Neuronal stem cell (in vitro differentiated cells): ENCODE measurements around the gene DTNBP1.

Experiments
- DNase-seq: peaks from one replicate; pipeline ENCODE4 v3.0.0-alpha.2; 2013; ENCODE audit warnings: low spot score
- H2AFZ ChIP-seq: one replicate; pipeline ENCODE4 v1.6.1; 2013; ENCODE audit warnings: mild to moderate bottlenecking, low read length, inconsistent platforms
- H2AK5ac ChIP-seq: 2 replicates; pipeline ENCODE4 v1.6.1; 2013; ENCODE audit warnings: low read depth, mild to moderate bottlenecking, inconsistent platforms, low read length, moderate library complexity, mixed read lengths
- H2BK120ac ChIP-seq: 2 replicates; pipeline ENCODE4 v1.6.1; 2013; ENCODE audit warnings: low read depth, mild to moderate bottlenecking, inconsistent platforms, low read length, moderate library complexity, mixed read lengths
- H2BK12ac ChIP-seq: one replicate; pipeline ENCODE4 v1.6.1; 2013; ENCODE audit warnings: low read length, inconsistent platforms
- H2BK15ac ChIP-seq: 2 replicates; pipeline ENCODE4 v1.6.1; 2013; ENCODE audit warnings: mild to moderate bottlenecking, low read length, inconsistent platforms, mixed read lengths
- H2BK5ac ChIP-seq: one replicate; pipeline ENCODE4 v1.6.1; 2013; ENCODE audit warnings: inconsistent platforms, mild to moderate bottlenecking, low read length, moderate library complexity
- H3K14ac ChIP-seq: one replicate; pipeline ENCODE4 v1.6.1; 2013; ENCODE audit warnings: low read length, inconsistent platforms
- H3K18ac ChIP-seq: 2 replicates; pipeline ENCODE4 v1.6.1; 2013; ENCODE audit warnings: low read length, inconsistent platforms
- H3K23ac ChIP-seq: 2 replicates; pipeline ENCODE4 v1.6.1; 2013; ENCODE audit warnings: low read depth, mild to moderate bottlenecking, mixed read lengths, low read length, inconsistent platforms; ENCODE audit not compliant: poor library complexity
- H3K27ac ChIP-seq: replicated peaks from 3 replicates; pipeline ENCODE4 v1.5.1; 2013; ENCODE audit warnings: low read length, inconsistent platforms
- H3K27me3 ChIP-seq, 3 experiments: 2 replicates each; pipeline ENCODE4 v1.6.1; 2013; ENCODE audit warnings: low read length in 3 of 3, mild to moderate bottlenecking in 2 of 3, inconsistent platforms in 1 of 3, low read depth in 1 of 3, mixed read lengths in 1 of 3, moderate library complexity in 1 of 3; ENCODE audit not compliant: control insufficient read depth in 3 of 3, insufficient read depth in 3 of 3
- H3K36me3 ChIP-seq, 2 donors: replicated peaks in 1 of 2; 2 replicates each; pipeline ENCODE4 v1.6.1; 2013; ENCODE audit warnings: low read length in 2 of 2; ENCODE audit not compliant: control insufficient read depth in 2 of 2, insufficient read depth in 2 of 2
- H3K4ac ChIP-seq: 2 replicates; pipeline ENCODE4 v1.6.1; 2013; ENCODE audit warnings: inconsistent platforms, mild to moderate bottlenecking, low read length, moderate library complexity
- H3K4me1 ChIP-seq, 2 donors: 1 replicate in 1 of 2; 2 replicates in 1 of 2; pipeline ENCODE4 v1.6.1; 2013; ENCODE audit warnings: low read length in 2 of 2, low read depth in 1 of 2; ENCODE audit not compliant: control insufficient read depth in 2 of 2, insufficient read depth in 1 of 2
- H3K4me2 ChIP-seq: one replicate; pipeline ENCODE4 v1.6.1; 2013; ENCODE audit warnings: mild to moderate bottlenecking, low read length, inconsistent platforms; ENCODE audit not compliant: insufficient read depth, poor library complexity, severe bottlenecking
- H3K4me3 ChIP-seq, 2 donors: 2 replicates each; pipeline ENCODE4 v1.5.1; 2013; ENCODE audit warnings: low read length in 2 of 2, mild to moderate bottlenecking in 2 of 2, inconsistent platforms in 1 of 2, moderate library complexity in 1 of 2
- H3K79me1 ChIP-seq: one replicate; pipeline ENCODE4 v1.6.1; 2013; ENCODE audit warnings: low read depth, mild to moderate bottlenecking, inconsistent platforms, low read length, moderate library complexity
- H3K9ac ChIP-seq: one replicate; pipeline ENCODE4 v1.6.1; 2013; ENCODE audit warnings: mild to moderate bottlenecking, low read depth, low read length, inconsistent platforms; ENCODE audit not compliant: poor library complexity
- H3K9me3 ChIP-seq, 2 donors: replicated peaks in 1 of 2; 2 replicates each; pipeline versions ENCODE3 to v1.6.1; 2013; ENCODE audit warnings: low read length in 2 of 2, mild to moderate bottlenecking in 2 of 2, inconsistent platforms in 1 of 2, low read depth in 1 of 2, mixed read lengths in 1 of 2, moderate library complexity in 1 of 2; ENCODE audit not compliant: control insufficient read depth in 2 of 2, insufficient read depth in 1 of 2
- H4K8ac ChIP-seq: one replicate; pipeline ENCODE4 v1.6.1; 2013; ENCODE audit warnings: low read depth, mild to moderate bottlenecking, inconsistent platforms, low read length, moderate library complexity
- H4K91ac ChIP-seq: one replicate; pipeline ENCODE4 v1.6.1; 2013; ENCODE audit warnings: low read length, low read depth, mild to moderate bottlenecking, inconsistent platforms; ENCODE audit not compliant: poor library complexity
- WGBS, 2 donors: extraction: QIAGEN DNeasy Blood & Tissue Kit; methylation state at CpG; one replicate each; pipeline ENCODE4 v1.1.7; 2013; ENCODE audit warnings: missing lambda C conversion rate in 2 of 2, mixed read lengths in 1 of 2; ENCODE audit not compliant: insufficient read length in 2 of 2, insufficient replicate concordance in 1 of 2; ENCODE audit errors: extremely low coverage in 2 of 2; 5-methylcytosine and 5-hydroxymethylcytosine counted together

DTNBP1 gene

DNA sequence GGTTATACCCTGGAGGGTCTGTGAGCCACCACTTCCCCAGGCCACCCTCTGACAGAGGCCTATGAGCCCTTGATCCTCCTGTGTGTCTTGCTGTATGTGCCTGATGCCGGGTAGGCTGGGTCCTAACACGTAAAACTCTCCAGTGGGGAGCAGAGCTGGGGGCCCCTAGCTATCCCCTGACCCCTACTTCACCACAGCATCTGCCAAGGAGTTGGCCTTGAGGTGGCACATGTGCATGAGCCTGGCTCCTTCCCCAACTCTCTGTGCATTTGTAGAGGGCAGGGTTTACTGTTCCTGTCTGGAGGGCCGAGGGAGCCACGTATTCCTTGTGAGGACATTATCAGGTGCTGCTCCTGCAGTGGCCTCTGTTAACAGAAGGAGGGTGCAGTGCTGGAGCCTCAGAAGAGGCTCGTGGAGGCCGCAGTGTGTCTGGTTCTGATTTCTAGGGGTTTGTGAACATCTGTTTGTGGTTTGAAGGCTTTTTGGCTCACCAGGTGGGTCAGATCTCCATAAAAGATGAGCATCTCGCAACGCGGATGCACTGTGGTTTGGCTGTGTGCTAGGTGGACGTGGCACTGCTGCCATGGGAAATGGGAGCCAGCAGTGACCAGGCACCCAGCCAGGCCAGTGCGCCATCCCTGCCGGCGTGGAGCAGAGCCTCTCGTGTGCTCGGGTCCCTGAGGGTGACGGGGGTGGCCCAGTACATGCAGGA is 152.1 kb downstream of the DTNBP1 start:
- Histone ChIP-seq H3K9me3 (no peaks in the 10 kb centered on the region), H2AFZ (no peak overlapping the region), H3K18ac (no peak overlapping the region), H2BK15ac (no peak overlapping the region), H3K14ac (no peak overlapping the region), H3K4me1 (no peaks in the 10 kb centered on the region), H4K8ac (no peak overlapping the region), H3K9ac (no peak overlapping the region), H3K79me1 (peaks cover 21% of the 10 kb centered on the region), H2AK5ac (no peak overlapping the region), H2BK5ac (peak overlapping the region; percentile 45), H4K91ac (no peak overlapping the region), H3K23ac (no peak overlapping the region), H3K27me3 (no peaks in the 10 kb centered on the region), H3K4ac (no peak overlapping the region), H3K27ac (no peak overlapping the region), H2BK12ac (no peak overlapping the region), H3K4me2 (no peak overlapping the region), H3K4me3 (no peak overlapping the region), H2BK120ac (no peak overlapping the region), H3K36me3 (peaks cover 56 to 100% of the 10 kb centered on the region in 2 donors)
- no CpG with 5 or more reads among the region's 16 CpGs for WGBS, 2 donors
- no peak for DNase-seq

- H3K4me2 ChIP-seq, result no peak overlapping the region
- no peak overlapping the region for H2BK15ac ChIP-seq
- no peak overlapping the region for H2AFZ ChIP-seq
- no peak overlapping the region for H3K4ac ChIP-seq
- no peak overlapping the region for H2BK12ac ChIP-seq
- peak overlapping the region; percentile 45 for H2BK5ac ChIP-seq
- no peak overlapping the region for H3K23ac ChIP-seq
- H3K9me3 ChIP-seq, result no peaks in the 10 kb centered on the region
- H3K4me3 ChIP-seq, result no peak overlapping the region
- H3K14ac ChIP-seq, result no peak overlapping the region
- H3K18ac ChIP-seq, result peak overlapping the region; percentile 67
- no peak overlapping the region for H2BK120ac ChIP-seq
- no peak for DNase-seq
- H4K8ac ChIP-seq, result no peak overlapping the region
- no peaks in the 10 kb centered on the region for H3K27me3 ChIP-seq
- H4K91ac ChIP-seq, result no peak overlapping the region
- no peak overlapping the region for H2AK5ac ChIP-seq
- H3K27ac ChIP-seq, result no peak overlapping the region
- peaks cover 59 to 100% of the 10 kb centered on the region in 2 donors for H3K36me3 ChIP-seq
- H3K79me1 ChIP-seq, result peaks cover 25% of the 10 kb centered on the region
- no CpG with 5 or more reads among the region's 6 CpGs for WGBS, 2 donors
- H3K9ac ChIP-seq, result no peak overlapping the region
- H3K4me1 ChIP-seq, result no peaks in the 10 kb centered on the region
These were observed 152.7 kb downstream of the DTNBP1 start for GRCh38 chr6:15510121-15510520.

DNA sequence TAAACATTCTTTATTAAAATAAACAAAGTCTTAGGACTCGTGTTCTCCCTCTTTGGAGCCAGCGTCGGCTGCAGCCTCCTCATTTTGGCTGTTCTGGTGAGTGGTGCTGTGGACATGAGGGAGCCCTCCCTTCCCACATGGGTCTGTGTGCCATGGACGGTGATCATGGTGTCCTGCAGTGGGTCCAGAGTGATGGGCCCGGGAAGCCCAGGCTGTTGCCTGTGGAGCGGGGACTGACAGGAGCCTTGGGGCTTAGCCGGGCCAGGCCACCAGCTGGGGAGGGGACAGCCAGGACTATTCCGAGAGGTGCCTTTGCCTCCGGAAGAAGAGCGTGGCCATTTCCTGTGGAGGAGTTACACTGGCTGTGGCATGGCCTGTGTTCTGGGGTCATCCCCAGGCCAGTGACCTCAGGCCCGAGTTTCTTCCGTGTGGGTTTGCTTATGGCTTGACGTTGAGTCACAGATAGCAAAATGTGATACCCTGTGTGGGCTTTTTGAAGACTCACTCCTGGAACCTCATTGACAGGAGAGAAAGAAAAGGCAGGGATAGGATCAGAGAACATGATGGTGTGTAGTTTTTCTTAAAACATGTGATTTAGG is 153.4 kb downstream of the DTNBP1 start:
- no peaks in the 10 kb centered on the region for H3K9me3 ChIP-seq
- no peak overlapping the region for H3K27ac ChIP-seq
- no peak overlapping the region for H4K91ac ChIP-seq
- H3K9ac ChIP-seq, result no peak overlapping the region
- no CpG with 5 or more reads among the region's 13 CpGs for WGBS, 2 donors
- DNase-seq, result no peak
- no peak overlapping the region for H3K18ac ChIP-seq
- H2AFZ ChIP-seq, result no peak overlapping the region
- H3K4me2 ChIP-seq, result no peak overlapping the region
- no peak overlapping the region for H2BK15ac ChIP-seq
- no peak overlapping the region for H2BK120ac ChIP-seq
- peaks cover 25% of the 10 kb centered on the region for H3K79me1 ChIP-seq
- no peaks in the 10 kb centered on the region for H3K4me1 ChIP-seq
- H2AK5ac ChIP-seq, result no peak overlapping the region
- no peak overlapping the region for H4K8ac ChIP-seq
- no peak overlapping the region for H3K4me3 ChIP-seq
- H3K27me3 ChIP-seq, result no peaks in the 10 kb centered on the region
- H3K4ac ChIP-seq, result no peak overlapping the region
- peaks cover 57 to 100% of the 10 kb centered on the region in 2 donors for H3K36me3 ChIP-seq
- no peak overlapping the region for H2BK12ac ChIP-seq
- H3K23ac ChIP-seq, result no peak overlapping the region
- no peak overlapping the region for H2BK5ac ChIP-seq
- H3K14ac ChIP-seq, result no peak overlapping the region

DNA sequence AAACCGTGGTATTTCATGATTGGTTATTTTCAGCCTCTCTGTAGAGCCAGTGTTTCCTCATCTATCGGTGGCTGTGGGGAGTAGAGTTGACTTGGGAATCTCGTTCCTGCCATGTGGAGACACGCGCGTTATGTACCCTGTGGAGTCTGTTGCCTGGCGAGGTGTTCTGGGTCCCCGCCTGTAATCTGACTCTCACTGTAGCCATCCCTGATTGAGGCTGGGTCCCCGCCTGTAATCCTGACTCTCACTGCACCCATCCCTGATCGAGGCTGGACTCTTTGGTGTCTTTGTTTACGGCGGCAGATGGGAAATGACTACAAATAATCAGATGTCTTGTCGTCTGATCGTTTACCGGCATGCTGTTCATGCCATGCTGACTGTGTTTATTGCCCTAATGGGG is 153.9 kb downstream of the DTNBP1 start:
- no peak overlapping the region for H3K9ac ChIP-seq
- H2BK12ac ChIP-seq, result no peak overlapping the region
- no CpG with 5 or more reads among the region's 15 CpGs for WGBS, 2 donors
- H3K4ac ChIP-seq, result no peak overlapping the region
- H3K27ac ChIP-seq, result no peak overlapping the region
- no peak overlapping the region for H3K23ac ChIP-seq
- H2BK120ac ChIP-seq, result no peak overlapping the region
- H3K14ac ChIP-seq, result no peak overlapping the region
- H3K4me1 ChIP-seq, result no peaks in the 10 kb centered on the region
- H3K9me3 ChIP-seq, result no peaks in the 10 kb centered on the region
- no peak for DNase-seq
- no peak overlapping the region for H3K18ac ChIP-seq
- peaks cover 21% of the 10 kb centered on the region for H3K79me1 ChIP-seq
- H3K4me3 ChIP-seq, result no peak overlapping the region
- H2BK15ac ChIP-seq, result no peak overlapping the region
- H2AFZ ChIP-seq, result no peak overlapping the region
- H4K8ac ChIP-seq, result no peak overlapping the region
- H3K36me3 ChIP-seq, result peaks cover 53 to 100% of the 10 kb centered on the region in 2 donors
- H3K27me3 ChIP-seq, result no peaks in the 10 kb centered on the region
- H4K91ac ChIP-seq, result no peak overlapping the region
- no peak overlapping the region for H3K4me2 ChIP-seq
- H2BK5ac ChIP-seq, result no peak overlapping the region
- H2AK5ac ChIP-seq, result no peak overlapping the region
